ENCODE results near the gene IGFBP5.

DNA sequence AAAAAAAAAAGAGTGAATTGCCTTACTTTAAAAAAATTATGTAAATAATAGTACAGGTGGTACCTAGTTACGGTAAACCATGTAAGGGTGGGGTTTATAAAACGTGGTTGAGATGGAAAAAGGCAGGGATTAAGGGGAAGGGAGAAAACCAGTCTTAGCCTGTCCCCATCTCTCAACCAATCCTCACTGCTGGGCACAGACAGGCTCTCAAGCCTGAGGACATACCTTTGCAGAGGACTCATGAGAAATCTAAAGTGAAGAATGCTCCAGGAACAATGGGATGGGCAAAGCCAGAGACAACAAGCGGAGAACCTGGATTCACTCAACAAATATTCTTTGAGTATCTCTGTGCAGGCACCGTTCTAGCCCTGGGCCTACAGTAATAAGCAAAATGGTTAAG, 65.6 kb downstream of the IGFBP5 start:
- TF ChIP-seq, protein P1, sequence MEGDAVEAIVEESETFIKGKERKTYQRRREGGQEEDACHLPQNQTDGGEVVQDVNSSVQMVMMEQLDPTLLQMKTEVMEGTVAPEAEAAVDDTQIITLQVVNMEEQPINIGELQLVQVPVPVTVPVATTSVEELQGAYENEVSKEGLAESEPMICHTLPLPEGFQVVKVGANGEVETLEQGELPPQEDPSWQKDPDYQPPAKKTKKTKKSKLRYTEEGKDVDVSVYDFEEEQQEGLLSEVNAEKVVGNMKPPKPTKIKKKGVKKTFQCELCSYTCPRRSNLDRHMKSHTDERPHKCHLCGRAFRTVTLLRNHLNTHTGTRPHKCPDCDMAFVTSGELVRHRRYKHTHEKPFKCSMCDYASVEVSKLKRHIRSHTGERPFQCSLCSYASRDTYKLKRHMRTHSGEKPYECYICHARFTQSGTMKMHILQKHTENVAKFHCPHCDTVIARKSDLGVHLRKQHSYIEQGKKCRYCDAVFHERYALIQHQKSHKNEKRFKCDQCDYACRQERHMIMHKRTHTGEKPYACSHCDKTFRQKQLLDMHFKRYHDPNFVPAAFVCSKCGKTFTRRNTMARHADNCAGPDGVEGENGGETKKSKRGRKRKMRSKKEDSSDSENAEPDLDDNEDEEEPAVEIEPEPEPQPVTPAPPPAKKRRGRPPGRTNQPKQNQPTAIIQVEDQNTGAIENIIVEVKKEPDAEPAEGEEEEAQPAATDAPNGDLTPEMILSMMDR (IDR thresholded peaks at IDR 0.05; ENCODE audit: control extremely low read depth in 1 of 3, insufficient read depth in 1 of 3, low read depth in 1 of 3, low read length in 3 of 3), result no peak
- no peak for TF ChIP-seq POLR2A (IDR thresholded peaks at IDR 0.05; ENCODE audit: control extremely low read depth in 1 of 2, low read depth in 2 of 2, low read length in 2 of 2)
- no peak for TF ChIP-seq SAP30 (IDR thresholded peaks at IDR 0.05; ENCODE audit: insufficient read depth, insufficient replicate concordance, low read length)
- no peak for TF ChIP-seq JUND (IDR thresholded peaks at IDR 0.05; ENCODE audit: low read length)
- TF ChIP-seq SRF (IDR thresholded peaks at IDR 0.05; ENCODE audit: low read depth, low read length), result no peak
- no peak for TF ChIP-seq NRF1 (IDR thresholded peaks at IDR 0.05; ENCODE audit: low read depth, low read length)
- no peak for TF ChIP-seq TCF12 (IDR thresholded peaks at IDR 0.05; ENCODE audit: low read depth, low read length)
- no peak for TF ChIP-seq BACH1 (IDR thresholded peaks at IDR 0.05; ENCODE audit: low read length)
- TF ChIP-seq, protein P2, sequence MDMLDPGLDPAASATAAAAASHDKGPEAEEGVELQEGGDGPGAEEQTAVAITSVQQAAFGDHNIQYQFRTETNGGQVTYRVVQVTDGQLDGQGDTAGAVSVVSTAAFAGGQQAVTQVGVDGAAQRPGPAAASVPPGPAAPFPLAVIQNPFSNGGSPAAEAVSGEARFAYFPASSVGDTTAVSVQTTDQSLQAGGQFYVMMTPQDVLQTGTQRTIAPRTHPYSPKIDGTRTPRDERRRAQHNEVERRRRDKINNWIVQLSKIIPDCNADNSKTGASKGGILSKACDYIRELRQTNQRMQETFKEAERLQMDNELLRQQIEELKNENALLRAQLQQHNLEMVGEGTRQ (IDR thresholded peaks at IDR 0.05; ENCODE audit: low read length), result no peak
- no peak for TF ChIP-seq CHD1 (IDR thresholded peaks at IDR 0.05; ENCODE audit: low read depth, low read length)
- TF ChIP-seq EZH2 (IDR thresholded peaks at IDR 0.05; ENCODE audit: low read depth, low read length, severe bottlenecking), result no peak
- TF ChIP-seq JUN (IDR thresholded peaks at IDR 0.05; ENCODE audit: low read depth, low read length), result no peak
- TF ChIP-seq CREB1 (IDR thresholded peaks at IDR 0.05), result no peak
- no peak for TF ChIP-seq EGR1 (IDR thresholded peaks at IDR 0.05; ENCODE audit: borderline replicate concordance, low read depth, low read length)

All from H1 (cell line).